Measurements from ENCODE around the gene ZNF439.
"Not testable (repeated sequence)": the region's sequence is repeated elsewhere in the genome, so short reads cannot be mapped to it uniquely, and the experiment has no call there.

Gene ZNF439

GRCh38 chr19:11848594-11849469 lies at the start of gene ZNF439:
ZNF439 (plus strand) TSS chr19:11848726; CDS start chr19:11848868, 142 bp downstream.
- DNase-seq (ENCODE audit: low spot score) = peak; percentile 92

DNA sequence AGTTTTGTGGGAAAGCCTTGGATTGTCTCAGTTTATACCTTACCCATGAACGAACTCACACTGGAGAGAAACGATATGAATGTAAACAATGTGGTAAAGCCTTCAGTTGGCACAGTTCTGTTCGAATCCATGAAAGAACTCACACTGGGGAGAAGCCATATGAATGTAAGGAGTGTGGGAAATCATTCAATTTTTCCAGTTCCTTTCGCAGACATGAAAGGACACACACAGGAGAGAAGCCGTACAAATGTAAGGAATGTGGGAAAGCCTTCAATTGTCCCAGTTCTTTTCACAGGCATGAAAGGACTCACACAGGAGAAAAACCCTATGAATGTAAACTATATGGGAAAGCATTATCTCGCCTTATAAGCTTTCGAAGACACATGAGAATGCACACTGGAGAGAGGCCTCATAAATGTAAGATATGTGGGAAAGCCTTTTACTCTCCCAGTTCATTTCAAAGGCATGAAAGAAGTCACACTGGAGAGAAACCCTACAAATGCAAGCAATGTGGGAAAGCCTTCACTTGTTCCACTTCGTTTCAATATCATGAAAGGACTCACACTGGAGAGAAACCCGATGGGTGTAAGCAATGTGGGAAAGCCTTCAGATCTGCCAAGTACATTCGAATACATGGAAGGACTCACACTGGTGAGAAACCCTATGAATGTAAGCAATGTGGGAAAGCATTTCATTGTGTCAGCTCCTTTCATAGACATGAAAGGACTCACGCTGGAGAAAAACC lies 42.0 kb upstream of the ZNF439 start:
- DNase-seq (ENCODE audit: low spot score) = no peak

DNA sequence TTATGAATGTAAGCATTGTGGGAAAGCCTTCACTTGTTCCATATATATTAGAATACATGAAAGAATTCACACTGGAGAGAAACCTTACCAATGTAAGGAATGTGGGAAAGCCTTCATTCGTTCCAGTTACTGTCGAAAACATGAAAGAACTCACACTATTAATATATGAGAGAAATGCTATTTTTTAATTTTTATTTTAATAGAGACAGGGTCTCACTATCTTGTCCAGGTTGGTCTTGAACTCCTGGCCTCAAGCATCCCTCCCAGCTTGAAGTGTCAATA lies 41.5 kb upstream of the ZNF439 start:
- no peak for DNase-seq (ENCODE audit: low spot score)

DNA sequence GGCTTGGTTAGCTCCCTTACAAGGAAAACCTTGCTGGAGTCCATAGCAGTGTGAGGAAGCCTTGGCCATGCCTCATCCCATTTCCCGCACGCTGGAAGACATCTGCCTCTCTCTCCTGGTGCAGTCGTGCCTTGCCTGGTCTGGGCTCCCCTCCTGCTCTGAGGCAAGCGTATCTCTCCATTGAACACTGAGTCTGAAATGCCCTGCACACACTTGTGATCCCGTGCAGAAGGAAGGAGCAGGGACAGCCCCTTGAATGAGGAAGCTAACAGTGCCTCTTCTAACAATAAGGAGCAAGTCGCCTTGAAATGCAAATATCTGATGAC lies 34.9 kb upstream of the ZNF439 start:
- no peak for DNase-seq (ENCODE audit: low spot score)

GRCh38 chr19:11814029-11814699 lies 34.4 kb upstream of the ZNF439 start, which contains the start of gene ZNF440:
ZNF440 (plus strand) TSS chr19:11814273; CDS start chr19:11814448, 175 bp downstream.
- peak; percentile 94 for DNase-seq (ENCODE audit: low spot score)

DNA sequence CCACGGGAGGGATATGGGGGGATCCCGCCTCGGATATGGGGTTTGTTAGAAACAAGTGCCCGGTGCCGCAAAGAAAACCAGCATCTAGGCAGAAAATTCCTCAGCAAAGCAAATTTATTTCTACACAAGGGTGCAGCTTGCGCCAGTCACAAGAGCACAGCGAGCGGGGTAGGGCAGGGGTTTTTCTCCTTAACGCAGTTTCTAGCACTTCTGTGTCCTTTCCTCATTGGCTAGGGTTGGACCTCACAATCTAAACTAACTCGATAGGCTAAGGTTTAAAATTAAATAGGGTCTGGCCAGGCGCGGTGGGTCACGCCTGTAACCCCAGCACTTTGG lies 33.9 kb upstream of the ZNF439 start:
- DNase-seq (ENCODE audit: low spot score) = no peak

DNA sequence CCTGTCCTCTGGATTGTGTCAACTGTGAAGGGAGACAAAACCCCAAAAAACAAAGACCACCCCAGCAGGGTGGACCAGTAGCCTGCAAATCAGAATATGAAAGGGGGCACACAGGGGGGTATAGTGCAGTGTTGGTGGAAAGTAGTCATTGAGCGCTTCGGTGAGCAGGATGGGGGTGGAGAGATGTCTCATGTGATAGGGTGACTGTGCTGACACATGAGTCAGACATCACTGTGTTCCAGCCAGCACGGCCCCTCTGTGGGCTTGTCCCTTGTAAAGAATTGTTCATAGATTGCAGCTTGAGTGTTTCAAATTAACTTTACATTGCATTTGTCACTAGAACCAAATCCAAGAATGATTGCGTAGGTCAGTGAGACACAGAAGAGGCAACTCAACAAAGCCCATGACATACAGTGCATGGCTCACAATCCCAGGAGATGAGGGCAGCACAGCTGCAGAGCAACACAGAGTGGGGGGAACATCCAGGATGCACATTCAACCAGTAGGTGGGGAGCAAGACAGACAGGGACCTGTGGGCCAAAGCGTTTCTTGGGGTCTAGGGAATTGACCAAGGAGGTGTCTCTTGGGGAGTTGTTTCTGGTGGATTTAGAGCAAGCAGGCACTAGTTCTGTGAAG lies 26.9 kb upstream of the ZNF439 start:
- DNase-seq (ENCODE audit: low spot score) = no peak

GRCh38 chr19:11828957-11829876 lies 19.3 kb upstream of the ZNF439 start:
- not testable (repeated sequence) for DNase-seq (ENCODE audit: low spot score)

DNA sequence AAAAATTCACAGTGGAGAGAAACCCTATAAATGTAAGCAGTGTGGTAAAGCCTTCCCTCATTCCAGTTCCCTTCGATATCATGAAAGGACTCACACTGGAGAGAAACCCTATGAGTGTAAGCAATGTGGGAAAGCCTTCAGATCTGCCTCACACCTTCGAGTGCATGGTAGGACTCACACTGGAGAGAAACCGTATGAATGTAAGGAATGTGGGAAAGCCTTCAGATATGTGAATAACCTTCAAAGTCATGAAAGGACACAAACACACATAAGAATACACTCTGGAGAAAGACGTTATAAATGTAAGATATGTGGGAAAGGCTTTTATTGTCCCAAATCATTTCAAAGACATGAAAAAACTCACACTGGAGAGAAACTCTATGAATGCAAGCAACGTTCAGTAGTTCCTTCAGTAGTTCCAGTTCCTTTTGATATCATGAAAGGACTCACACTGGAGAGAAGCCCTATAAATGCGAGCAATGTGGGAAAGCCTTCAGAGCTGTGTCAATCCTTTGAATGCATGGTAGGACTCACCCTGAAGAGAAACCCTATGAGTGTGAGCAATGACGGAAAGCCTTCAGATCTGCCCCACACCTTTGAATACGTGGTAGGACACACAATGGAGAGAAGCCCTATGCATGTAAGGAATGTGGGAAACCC lies 16.1 kb upstream of the ZNF439 start:
- no peak for DNase-seq (ENCODE audit: low spot score)

- no peak for DNase-seq (ENCODE audit: low spot score)
These were observed 15.0 kb upstream of the ZNF439 start for GRCh38 chr19:11833541-11833940.

DNA sequence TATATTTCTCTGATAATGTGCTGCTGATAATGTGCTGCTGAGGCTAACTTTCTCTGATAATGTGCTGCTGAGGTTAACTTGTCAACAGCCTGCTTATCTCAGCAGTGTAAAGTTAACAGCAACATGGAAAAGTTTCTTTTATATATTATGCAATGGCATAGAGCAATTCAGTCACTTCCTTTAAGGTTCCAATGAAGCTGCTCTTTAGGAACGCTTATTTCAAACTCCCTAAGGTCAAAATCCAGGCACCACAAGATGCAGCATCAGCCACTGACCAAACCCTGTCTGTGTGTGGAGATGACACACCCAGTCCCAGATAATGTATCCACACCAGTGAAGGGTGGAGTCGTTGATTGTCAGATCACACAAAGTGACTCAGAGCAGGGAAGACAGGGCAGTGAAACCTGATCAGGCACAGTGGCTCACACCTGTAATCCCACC lies 12.9 kb upstream of the ZNF439 start:
- DNase-seq (ENCODE audit: low spot score) = not testable (repeated sequence)

DNA sequence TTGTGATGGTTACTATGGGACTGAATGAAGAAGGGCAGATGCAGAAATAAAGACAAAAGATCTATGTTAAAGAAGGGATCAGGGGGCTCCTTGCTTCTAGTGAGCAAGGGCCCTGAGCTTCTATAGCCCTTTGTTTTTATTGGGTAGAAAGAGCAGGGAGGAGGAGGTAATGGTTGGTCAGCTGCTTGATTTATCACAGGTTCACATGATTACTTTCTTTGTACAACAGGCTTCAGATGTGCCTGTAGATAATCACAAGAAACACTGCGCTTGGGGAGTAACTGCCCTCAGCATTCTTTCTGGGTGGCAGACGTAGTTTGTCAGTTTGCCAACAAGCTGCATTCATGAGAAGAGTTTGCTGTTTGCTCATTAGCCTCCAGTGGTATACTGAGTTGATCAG lies 4.8 kb upstream of the ZNF439 start:
- DNase-seq (ENCODE audit: low spot score) = no peak

GRCh38 chr19:11847615-11848014 lies 911 bp upstream of the ZNF439 start:
- not testable (repeated sequence) for DNase-seq (ENCODE audit: low spot score)

DNA sequence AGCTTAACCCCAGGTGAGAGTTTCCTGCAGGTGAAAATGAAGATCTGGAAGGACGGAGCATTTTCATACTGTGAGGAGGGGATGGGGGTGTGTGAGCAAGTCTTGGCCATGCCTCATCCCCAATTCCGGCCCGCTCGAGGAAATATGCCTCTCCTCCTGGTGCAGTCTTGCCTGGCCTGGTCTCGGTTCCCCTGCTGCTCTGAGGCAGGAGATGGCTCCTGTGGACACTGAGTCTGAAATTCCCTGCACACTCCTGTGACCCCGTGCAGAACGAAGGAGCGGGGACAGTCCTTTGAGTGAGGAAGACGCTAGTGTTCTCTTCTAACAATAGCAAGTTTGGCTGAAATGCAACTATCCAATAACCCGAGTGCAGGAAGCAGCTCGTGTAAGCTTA lies 329 bp upstream of the ZNF439 start:
- DNase-seq (ENCODE audit: low spot score) = no peak

GRCh38 chr19:11850289-11850688 lies 1.8 kb downstream of the ZNF439 start:
- DNase-seq (ENCODE audit: low spot score) = not testable (repeated sequence)

GRCh38 chr19:11853358-11853757 lies 4.8 kb downstream of the ZNF439 start:
- no peak for DNase-seq (ENCODE audit: low spot score)

GRCh38 chr19:11856596-11857250 lies 8.2 kb downstream of the ZNF439 start:
- DNase-seq (ENCODE audit: low spot score) = no peak

GRCh38 chr19:11860721-11861120 lies 12.2 kb downstream of the ZNF439 start:
- no peak for DNase-seq (ENCODE audit: low spot score)

DNA sequence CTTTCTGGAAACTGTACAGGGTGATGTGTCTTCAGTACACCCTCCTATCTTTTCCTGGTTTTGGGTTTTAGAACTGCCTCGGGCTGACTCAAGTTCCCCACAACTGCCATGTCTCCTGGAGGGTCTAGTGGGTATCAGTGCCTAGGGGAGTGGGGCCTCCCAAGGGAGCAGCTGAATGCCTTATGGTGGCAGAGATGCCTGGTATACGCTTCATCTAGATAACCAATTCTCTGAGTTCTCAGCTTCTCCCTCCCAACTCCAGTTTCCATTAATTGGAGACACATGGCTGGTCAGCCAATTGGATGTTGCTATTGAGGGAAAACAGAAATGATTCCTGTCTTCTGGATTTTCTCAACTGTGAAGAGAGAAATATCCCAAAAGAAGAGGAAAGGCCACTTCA lies 12.8 kb downstream of the ZNF439 start:
- DNase-seq (ENCODE audit: low spot score) = no peak

DNA sequence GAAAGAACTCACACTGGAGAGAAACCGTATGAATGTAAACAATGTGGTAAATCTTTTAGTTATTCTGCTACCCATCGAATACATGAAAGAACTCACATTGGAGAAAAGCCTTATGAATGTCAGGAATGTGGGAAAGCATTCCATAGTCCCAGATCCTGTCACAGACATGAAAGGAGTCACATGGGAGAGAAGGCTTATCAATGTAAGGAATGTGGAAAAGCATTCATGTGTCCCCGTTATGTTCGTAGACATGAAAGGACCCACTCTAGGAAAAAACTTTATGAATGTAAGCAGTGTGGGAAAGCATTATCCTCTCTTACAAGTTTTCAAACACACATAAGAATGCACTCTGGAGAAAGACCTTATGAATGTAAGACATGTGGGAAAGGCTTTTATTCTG lies 19.2 kb downstream of the ZNF439 start:
- not testable (repeated sequence) for DNase-seq (ENCODE audit: low spot score)
